ENCODE data around the gene ELAC1. TPM values are rescaled to one million over a fixed set of nuclear protein-coding genes. Genes with fewer than 3 reads are reported as not detected.
A peak's percentile ranks its signal among the peaks of the same experiment; 100 is the strongest.

Gene ELAC1, protein sequence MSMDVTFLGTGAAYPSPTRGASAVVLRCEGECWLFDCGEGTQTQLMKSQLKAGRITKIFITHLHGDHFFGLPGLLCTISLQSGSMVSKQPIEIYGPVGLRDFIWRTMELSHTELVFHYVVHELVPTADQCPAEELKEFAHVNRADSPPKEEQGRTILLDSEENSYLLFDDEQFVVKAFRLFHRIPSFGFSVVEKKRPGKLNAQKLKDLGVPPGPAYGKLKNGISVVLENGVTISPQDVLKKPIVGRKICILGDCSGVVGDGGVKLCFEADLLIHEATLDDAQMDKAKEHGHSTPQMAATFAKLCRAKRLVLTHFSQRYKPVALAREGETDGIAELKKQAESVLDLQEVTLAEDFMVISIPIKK
- 5.0 and 7.8 TPM in 2 replicates for total RNA-seq

- DNase-seq (ENCODE audit: low read depth): no peak
- TF ChIP-seq CTCF (conservative IDR thresholded peaks at IDR 0.05; ENCODE audit: low read depth, low read length): no peak
- peak within 1 kb of the TSS; percentile 91 for H3K4me3 ChIP-seq (ENCODE audit: low read depth, low read length)
Measured at GRCh38 chr18:50967714-50968661, at the start of gene ELAC1. Gene ELAC1, plus strand, starts transcription at chr18:50968040. Its CDS starts 6,365 bp downstream, at chr18:50974405.

DNA sequence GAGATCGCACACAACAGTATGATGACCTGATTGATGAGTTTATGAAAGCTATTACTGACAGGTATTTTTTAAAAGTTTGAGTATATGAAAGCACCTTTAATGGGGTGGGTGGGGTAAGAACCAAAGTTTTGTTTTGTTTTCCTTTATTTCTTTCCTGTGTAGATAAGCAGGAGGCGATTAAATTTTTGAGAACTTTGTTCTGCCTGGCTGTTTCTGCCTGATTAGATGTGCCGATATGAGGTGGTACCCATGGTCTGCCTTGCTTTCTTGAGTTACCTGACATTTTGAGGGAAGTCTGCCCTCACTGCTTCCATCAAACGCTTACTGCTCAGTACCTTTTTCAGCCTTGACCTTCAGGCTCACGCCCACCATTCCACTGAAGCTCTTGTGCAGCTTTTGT lies 49.7 kb upstream of the ELAC1 start:
- H3K4me3 ChIP-seq (ENCODE audit: low read depth, low read length): no peak overlapping the region
- DNase-seq (ENCODE audit: low read depth): no peak
- no peak for TF ChIP-seq CTCF (conservative IDR thresholded peaks at IDR 0.05; ENCODE audit: low read depth, low read length)

- no peak overlapping the region for H3K4me3 ChIP-seq (ENCODE audit: low read depth, low read length)
- no peak for TF ChIP-seq CTCF (conservative IDR thresholded peaks at IDR 0.05; ENCODE audit: low read depth, low read length)
Measured at GRCh38 chr18:50924372-50924771, 43.5 kb upstream of the ELAC1 start.

DNA sequence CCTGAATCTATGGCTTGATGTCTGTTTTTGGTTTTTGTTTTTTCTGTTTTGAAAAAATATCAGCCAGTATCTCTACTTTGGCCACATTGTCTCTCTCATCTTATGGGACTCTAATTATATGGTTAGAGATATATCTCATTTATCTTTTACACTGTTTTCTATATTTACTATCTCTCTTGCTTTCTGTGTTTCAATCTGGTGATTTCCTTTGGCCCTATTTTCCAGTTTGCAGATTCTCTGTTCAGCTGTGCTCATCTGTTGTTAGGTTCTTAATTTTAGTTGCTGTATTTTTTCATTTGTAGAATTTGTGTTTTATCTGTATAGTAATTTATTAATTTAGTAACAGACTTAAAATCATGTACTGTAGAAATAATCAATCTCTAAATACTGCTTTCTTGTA lies 41.3 kb upstream of the ELAC1 start:
- no peak for DNase-seq (ENCODE audit: low read depth)
- no peak for TF ChIP-seq CTCF (conservative IDR thresholded peaks at IDR 0.05; ENCODE audit: low read depth, low read length)

More at GRCh38 chr18:50924372-50924771, 43.5 kb upstream of the ELAC1 start:
- no peak for DNase-seq (ENCODE audit: low read depth)

DNA sequence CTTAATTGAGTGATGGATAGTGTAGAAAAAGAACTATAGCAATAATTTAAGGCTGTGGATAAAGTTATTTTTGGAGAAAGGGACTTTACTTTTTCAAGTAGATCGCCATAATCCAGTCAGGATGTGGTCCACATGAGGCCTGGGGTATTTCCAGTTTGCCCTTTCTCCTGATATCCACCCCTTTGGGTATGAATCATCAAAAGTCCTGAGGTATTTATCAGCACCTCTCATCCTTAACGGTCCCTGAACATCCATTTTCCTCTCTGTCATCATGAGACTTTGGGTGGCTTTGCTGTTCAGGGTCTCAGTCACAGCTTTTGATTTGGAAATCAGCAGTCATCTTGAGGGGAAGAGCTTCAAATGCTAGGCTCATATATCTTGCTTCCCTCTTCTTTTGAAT lies 39.3 kb upstream of the ELAC1 start:
- peak; percentile 16 for DNase-seq (ENCODE audit: low read depth)
- TF ChIP-seq CTCF (conservative IDR thresholded peaks at IDR 0.05; ENCODE audit: low read depth, low read length): no peak
- no peak overlapping the region for H3K4me3 ChIP-seq (ENCODE audit: low read depth, low read length)

More for the DNA sequence above, 41.3 kb upstream of the ELAC1 start:
- H3K4me3 ChIP-seq (ENCODE audit: low read depth, low read length): no peak overlapping the region

DNA sequence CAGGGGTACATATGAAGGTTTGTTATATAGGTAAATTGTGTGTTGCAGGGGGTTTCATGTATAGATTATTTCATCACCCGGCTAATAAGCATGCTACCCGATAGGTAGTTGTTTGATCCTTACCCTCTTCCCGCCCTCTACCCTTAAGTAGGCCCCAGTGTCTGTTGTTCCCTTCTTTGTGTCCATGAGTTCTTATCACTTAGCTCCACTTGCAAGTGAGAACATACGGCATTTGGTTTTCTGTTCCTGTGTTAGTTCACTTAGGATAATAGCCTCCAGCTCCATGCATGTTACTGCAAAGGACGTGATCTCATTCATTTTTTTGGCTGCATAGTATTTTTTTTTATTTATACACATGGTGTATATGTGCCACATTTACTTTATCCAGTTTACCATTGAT lies 34.2 kb upstream of the ELAC1 start:
- DNase-seq (ENCODE audit: low read depth): no peak
- TF ChIP-seq CTCF (conservative IDR thresholded peaks at IDR 0.05; ENCODE audit: low read depth, low read length): no peak
- H3K4me3 ChIP-seq (ENCODE audit: low read depth, low read length): no peak overlapping the region
